ENCODE data around the gene MYF5.

MYF5 gene

DNA sequence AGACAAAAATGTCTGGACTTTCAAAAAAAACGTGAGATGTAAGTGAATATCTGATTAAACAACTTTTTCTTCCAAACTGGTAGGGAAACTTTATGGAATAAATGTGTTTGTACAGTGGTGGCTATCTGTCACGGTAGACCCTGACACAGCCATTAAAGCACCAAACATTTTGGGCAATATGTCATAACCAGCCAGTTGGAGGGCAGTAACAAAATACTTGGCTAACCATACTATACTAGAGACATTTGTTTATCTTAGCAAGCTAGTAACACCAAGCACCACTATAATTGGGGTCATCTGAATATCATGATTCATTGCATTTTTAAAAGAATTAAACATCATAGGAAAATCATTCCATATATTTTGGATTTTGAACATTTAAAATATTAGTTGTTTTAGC, 15.3 kb upstream of the MYF5 start:
- no peak overlapping the region for H3K27ac ChIP-seq (ENCODE audit: extremely low read depth, low read depth, low read length)
- no peaks in the 10 kb centered on the region for H3K36me3 ChIP-seq (ENCODE audit: control insufficient read depth in 2 of 2, insufficient read depth in 1 of 2, low read length in 2 of 2)
- ChIA-PET POLR2A (no interaction called here), CTCF (interaction anchor here (0.7 kb wide), 1 partner anchor 9 kb away, joined by 3 read pairs; no protein-coding TSS in a partner anchor)
- no peak overlapping the region for H3K4me3 ChIP-seq (ENCODE audit: low read depth, low read length)
- TF ChIP-seq ZNF473 (tag by site-specific recombination; IDR thresholded peaks at IDR 0.05) (no peak), PRDM1 (tag by site-specific recombination; IDR thresholded peaks at IDR 0.05) (no peak), TRIM28 (IDR thresholded peaks at IDR 0.05; ENCODE audit: borderline replicate concordance, low read length) (no peak), ZNF184 (tag by site-specific recombination; IDR thresholded peaks at IDR 0.05) (no peak), REPIN1 (tag by site-specific recombination; IDR thresholded peaks at IDR 0.05; ENCODE audit: low read depth) (no peak), GLIS2 (tag by site-specific recombination; IDR thresholded peaks at IDR 0.05) (no peak), SETDB1 (IDR thresholded peaks at IDR 0.05; ENCODE audit: insufficient read length, low read length) (no peak), ZNF211 (tag by site-specific recombination; IDR thresholded peaks at IDR 0.05; ENCODE audit: low read depth) (no peak), ZNF292 (tag by site-specific recombination; IDR thresholded peaks at IDR 0.05; ENCODE audit: borderline replicate concordance, low read depth) (no peak), ZNF132 (tag by site-specific recombination; IDR thresholded peaks at IDR 0.05; ENCODE audit: borderline replicate concordance) (no peak), ZNF112 (tag by site-specific recombination; IDR thresholded peaks at IDR 0.05) (no peak), ZNF548 (tag by site-specific recombination; IDR thresholded peaks at IDR 0.05) (no peak), ZNF660 (tag by site-specific recombination; IDR thresholded peaks at IDR 0.05) (no peak), ZNF654 (tag by site-specific recombination; IDR thresholded peaks at IDR 0.05; ENCODE audit: low read depth) (no peak)
- TF ChIP-seq, protein P1, sequence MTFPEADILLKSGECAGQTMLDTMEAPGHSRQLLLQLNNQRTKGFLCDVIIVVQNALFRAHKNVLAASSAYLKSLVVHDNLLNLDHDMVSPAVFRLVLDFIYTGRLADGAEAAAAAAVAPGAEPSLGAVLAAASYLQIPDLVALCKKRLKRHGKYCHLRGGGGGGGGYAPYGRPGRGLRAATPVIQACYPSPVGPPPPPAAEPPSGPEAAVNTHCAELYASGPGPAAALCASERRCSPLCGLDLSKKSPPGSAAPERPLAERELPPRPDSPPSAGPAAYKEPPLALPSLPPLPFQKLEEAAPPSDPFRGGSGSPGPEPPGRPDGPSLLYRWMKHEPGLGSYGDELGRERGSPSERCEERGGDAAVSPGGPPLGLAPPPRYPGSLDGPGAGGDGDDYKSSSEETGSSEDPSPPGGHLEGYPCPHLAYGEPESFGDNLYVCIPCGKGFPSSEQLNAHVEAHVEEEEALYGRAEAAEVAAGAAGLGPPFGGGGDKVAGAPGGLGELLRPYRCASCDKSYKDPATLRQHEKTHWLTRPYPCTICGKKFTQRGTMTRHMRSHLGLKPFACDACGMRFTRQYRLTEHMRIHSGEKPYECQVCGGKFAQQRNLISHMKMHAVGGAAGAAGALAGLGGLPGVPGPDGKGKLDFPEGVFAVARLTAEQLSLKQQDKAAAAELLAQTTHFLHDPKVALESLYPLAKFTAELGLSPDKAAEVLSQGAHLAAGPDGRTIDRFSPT (tag by site-specific recombination; IDR thresholded peaks at IDR 0.05) = no peak
- TF ChIP-seq, protein P2, sequence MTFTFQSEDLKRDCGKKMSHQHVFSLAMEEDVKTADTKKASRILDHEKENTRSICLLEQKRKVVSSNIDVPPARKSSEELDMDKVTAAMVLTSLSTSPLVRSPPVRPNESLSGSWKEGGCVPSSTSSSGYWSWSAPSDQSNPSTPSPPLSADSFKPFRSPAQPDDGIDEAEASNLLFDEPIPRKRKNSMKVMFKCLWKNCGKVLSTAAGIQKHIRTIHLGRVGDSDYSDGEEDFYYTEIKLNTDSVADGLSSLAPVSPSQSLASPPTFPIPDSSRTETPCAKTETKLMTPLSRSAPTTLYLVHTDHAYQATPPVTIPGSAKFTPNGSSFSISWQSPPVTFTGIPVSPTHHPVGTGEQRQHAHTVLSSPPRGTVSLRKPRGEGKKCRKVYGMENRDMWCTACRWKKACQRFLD (tag by site-specific recombination; IDR thresholded peaks at IDR 0.05) = no peak
- H3K4me1 ChIP-seq (ENCODE audit: control insufficient read depth, insufficient read depth, low read length) = no peaks in the 10 kb centered on the region
- H3K9me3 ChIP-seq (ENCODE audit: control insufficient read depth, insufficient read depth, low read depth, low read length) = no peaks in the 10 kb centered on the region

DNA sequence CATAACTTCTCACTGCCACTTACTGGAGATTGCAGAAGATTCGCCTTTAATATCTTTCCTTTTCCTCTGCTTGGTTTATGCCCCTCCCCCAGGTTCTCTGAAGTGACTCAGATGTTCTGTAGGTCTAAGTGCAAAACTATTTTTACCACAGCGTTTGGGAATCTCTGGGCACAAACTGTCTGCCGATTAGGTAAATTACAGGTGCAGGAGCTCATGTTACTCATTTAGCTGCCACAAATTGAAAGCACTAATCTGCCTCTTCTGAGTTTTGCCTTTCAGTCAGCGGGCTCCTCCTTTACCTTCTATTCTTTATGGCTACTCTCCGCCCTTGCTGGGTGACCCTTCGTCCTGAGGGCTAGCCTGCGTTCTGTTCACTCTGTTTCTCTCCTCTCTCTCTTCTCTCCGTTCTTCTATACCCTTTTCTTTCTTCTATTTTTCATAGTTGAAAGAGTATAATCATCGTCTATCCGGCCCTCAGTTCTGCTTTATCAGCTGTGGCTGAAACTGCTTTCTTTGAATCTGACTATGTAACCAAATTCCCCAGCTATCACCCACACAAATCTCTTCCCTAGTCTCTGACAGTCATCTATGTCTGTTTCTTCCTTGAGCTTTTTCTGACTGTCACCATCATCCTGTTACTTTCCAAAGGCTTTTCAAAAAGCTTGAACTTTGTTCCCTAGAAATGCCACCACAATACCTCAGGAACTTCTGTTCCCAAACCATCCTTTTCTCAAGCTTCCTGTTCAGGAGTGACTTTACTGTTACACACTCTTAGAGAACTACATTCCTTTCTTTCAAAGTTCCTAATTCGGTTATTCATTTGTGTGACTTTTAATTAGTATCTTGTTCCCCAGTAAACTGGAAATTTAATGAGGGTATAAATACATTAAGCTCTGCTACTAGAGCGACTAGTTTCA, 13.6 kb upstream of the MYF5 start:
- Histone ChIP-seq H3K4me3 (ENCODE audit: low read depth, low read length) (peak overlapping the region; percentile 29), H3K36me3 (ENCODE audit: control insufficient read depth in 2 of 2, insufficient read depth in 1 of 2, low read length in 2 of 2) (no peaks in the 10 kb centered on the region), H3K27ac (ENCODE audit: extremely low read depth, low read depth, low read length) (no peak overlapping the region), H3K9me3 (ENCODE audit: control insufficient read depth, insufficient read depth, low read depth, low read length) (no peaks in the 10 kb centered on the region), H3K4me1 (ENCODE audit: control insufficient read depth, insufficient read depth, low read length) (no peaks in the 10 kb centered on the region)
- ChIA-PET POLR2A (no interaction called here), CTCF (interaction anchor here (0.7 to 1.0 kb wide), 2 partner anchors 9 to 230 kb away, joined by 4 to 5 read pairs; no protein-coding TSS in a partner anchor)
- TF ChIP-seq, protein P3, sequence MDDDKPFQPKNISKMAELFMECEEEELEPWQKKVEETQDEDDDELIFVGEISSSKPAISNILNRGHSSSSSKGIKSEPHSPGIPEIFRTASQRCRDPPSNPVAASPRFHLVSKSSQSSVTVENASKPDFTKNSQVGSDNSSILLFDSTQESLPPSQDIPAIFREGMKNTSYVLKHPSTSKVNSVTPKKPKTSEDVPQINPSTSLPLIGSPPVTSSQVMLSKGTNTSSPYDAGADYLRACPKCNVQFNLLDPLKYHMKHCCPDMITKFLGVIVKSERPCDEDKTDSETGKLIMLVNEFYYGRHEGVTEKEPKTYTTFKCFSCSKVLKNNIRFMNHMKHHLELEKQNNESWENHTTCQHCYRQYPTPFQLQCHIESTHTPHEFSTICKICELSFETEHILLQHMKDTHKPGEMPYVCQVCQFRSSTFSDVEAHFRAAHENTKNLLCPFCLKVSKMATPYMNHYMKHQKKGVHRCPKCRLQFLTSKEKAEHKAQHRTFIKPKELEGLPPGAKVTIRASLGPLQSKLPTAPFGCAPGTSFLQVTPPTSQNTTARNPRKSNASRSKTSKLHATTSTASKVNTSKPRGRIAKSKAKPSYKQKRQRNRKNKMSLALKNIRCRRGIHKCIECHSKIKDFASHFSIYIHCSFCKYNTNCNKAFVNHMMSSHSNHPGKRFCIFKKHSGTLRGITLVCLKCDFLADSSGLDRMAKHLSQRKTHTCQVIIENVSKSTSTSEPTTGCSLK (tag by site-specific recombination; IDR thresholded peaks at IDR 0.05) = no peak
- TF ChIP-seq ZNF24 (tag by site-specific recombination; IDR thresholded peaks at IDR 0.05) (no peak), KLF16 (tag by site-specific recombination; IDR thresholded peaks at IDR 0.05) (no peak), MEIS1 (CRISPR knock-in tag; IDR thresholded peaks at IDR 0.05; ENCODE audit: borderline replicate concordance) (no peak), ZBTB20 (tag by site-specific recombination; IDR thresholded peaks at IDR 0.05) (no peak), ZNF394 (tag by site-specific recombination; IDR thresholded peaks at IDR 0.05; ENCODE audit: borderline replicate concordance) (no peak), KLF1 (tag by site-specific recombination; IDR thresholded peaks at IDR 0.05) (no peak), TRIM28 (IDR thresholded peaks at IDR 0.05; ENCODE audit: borderline replicate concordance, low read length) (peak; percentile 58; the same call in 1 of the 2 replicates), KLF10 (tag by site-specific recombination; IDR thresholded peaks at IDR 0.05) (no peak), ZNF585B (tag by site-specific recombination; IDR thresholded peaks at IDR 0.05) (no peak), ZNF660 (tag by site-specific recombination; IDR thresholded peaks at IDR 0.05) (no peak)
- TF ChIP-seq, protein P4, sequence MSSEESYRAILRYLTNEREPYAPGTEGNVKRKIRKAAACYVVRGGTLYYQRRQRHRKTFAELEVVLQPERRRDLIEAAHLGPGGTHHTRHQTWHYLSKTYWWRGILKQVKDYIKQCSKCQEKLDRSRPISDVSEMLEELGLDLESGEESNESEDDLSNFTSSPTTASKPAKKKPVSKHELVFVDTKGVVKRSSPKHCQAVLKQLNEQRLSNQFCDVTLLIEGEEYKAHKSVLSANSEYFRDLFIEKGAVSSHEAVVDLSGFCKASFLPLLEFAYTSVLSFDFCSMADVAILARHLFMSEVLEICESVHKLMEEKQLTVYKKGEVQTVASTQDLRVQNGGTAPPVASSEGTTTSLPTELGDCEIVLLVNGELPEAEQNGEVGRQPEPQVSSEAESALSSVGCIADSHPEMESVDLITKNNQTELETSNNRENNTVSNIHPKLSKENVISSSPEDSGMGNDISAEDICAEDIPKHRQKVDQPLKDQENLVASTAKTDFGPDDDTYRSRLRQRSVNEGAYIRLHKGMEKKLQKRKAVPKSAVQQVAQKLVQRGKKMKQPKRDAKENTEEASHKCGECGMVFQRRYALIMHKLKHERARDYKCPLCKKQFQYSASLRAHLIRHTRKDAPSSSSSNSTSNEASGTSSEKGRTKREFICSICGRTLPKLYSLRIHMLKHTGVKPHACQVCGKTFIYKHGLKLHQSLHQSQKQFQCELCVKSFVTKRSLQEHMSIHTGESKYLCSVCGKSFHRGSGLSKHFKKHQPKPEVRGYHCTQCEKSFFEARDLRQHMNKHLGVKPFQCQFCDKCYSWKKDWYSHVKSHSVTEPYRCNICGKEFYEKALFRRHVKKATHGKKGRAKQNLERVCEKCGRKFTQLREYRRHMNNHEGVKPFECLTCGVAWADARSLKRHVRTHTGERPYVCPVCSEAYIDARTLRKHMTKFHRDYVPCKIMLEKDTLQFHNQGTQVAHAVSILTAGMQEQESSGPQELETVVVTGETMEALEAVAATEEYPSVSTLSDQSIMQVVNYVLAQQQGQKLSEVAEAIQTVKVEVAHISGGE (tag by site-specific recombination; conservative IDR thresholded peaks at IDR 0.05; ENCODE audit: low read depth) = peak; percentile 40; the same call in 1 of the 2 replicates
